ENCODE data around the gene MBD5.

The MBD5 gene

DNA sequence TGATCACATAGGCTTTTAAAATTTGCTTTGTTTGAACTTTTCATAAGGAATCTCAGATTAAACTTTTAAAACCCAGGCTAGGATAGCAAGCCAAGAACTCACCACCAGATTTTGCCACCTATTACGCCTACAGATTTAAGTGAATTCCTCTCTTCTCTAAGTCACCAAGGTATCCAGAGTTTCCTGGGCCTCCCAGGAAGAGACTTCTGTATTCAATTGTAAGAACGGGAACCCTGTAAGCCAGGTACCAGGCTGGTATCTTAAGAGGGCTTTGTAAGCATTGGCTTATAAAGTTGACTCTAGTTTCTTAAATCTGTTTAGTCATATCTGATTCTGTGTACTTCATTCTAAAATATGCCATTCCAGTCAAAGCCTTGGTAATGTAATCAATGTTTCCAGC lies 285.1 kb downstream of the MBD5 start:
- no peak for ATAC-seq
- H3K4me1 Mint-ChIP-seq = peaks cover 8% of the 10 kb centered on the region
- H3K4me3 Mint-ChIP-seq = no peak overlapping the region
- H3K36me3 Mint-ChIP-seq = no peaks in the 10 kb centered on the region
- no peaks in the 10 kb centered on the region for H3K9me3 Mint-ChIP-seq
- H3K27ac Mint-ChIP-seq = no peak overlapping the region
- DNase-seq (ENCODE audit: low spot score in 2 of 2) = no peak

DNA sequence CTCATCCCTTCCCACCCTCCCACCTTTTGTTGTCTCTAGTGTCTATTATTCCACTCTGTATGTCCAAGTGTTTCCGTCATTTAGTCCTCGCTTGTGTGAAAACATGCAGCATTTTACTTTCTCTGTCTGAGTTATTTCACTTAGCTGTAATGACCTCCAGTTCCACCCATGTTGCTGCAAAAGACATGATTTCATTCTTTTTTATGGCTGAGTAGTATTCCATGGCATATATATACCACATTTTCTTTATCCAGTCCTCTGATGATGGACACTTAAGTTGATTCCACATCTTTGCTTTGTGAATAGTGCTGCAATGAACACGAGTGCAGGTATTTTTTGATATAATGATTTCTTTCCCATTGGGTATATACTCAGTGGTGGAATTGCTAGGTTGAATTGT lies 296.7 kb downstream of the MBD5 start:
- Mint-ChIP-seq H3K4me1 (peaks cover 9% of the 10 kb centered on the region), H3K9me3 (no peaks in the 10 kb centered on the region), H3K4me3 (no peak overlapping the region), H3K27ac (no peak overlapping the region), H3K36me3 (no peaks in the 10 kb centered on the region)
- DNase-seq (ENCODE audit: low spot score in 2 of 2) (no peak), ATAC-seq (no peak)

DNA sequence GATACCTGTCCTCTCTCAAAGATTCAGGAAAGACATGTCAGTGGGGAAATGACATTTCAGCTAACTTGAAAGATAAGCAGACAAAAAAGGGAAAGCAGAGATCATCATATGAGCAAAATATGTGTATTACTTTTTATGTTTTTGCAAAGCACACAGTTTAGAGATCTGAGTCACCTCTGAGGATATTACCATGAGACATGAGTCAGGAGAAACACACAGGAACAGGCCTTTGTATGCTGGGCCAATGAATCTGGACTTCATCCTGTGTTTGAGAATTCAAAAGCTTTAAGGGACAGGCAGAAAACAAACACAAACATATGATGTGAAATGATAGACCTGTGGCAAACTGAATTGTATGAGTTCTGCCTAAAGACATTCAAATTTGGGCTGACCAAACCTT lies 317.6 kb downstream of the MBD5 start:
- H3K36me3 Mint-ChIP-seq = peaks cover 11% of the 10 kb centered on the region
- DNase-seq (ENCODE audit: low spot score in 2 of 2) = no peak
- no peak overlapping the region for H3K27ac Mint-ChIP-seq
- H3K4me3 Mint-ChIP-seq = no peak overlapping the region
- peak; percentile 79 for ATAC-seq
- H3K9me3 Mint-ChIP-seq = peaks cover 4% of the 10 kb centered on the region
- H3K4me1 Mint-ChIP-seq = no peaks in the 10 kb centered on the region

DNA sequence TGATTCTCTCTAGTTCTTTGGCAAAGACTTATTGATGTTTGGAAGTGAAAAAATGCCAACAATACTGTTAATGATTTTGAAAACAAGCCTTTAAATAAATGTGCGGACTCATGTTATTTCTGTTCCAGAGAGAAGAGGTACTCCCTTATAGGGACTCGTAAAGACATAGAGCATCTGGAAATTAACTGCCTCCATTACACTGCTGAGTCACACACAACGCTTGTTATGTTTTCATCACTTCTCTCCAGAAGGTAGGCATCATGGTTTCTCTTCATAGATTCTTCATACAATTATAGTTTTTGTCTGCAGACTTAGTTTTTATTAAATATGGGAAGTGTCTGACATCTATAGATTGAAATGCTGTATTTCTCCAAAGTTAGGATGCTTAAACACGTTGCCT lies 321.2 kb downstream of the MBD5 start:
- H3K4me3 Mint-ChIP-seq = no peak overlapping the region
- H3K36me3 Mint-ChIP-seq = peaks cover 15% of the 10 kb centered on the region
- H3K27ac Mint-ChIP-seq = no peak overlapping the region
- no peaks in the 10 kb centered on the region for H3K4me1 Mint-ChIP-seq
- DNase-seq (ENCODE audit: low spot score in 2 of 2) (no peak), ATAC-seq (no peak)
- peaks cover 4% of the 10 kb centered on the region for H3K9me3 Mint-ChIP-seq

- DNase-seq (ENCODE audit: low spot score in 2 of 2) = no peak
- Mint-ChIP-seq H3K36me3 (peaks cover 6% of the 10 kb centered on the region), H3K4me3 (no peak overlapping the region), H3K27ac (no peak overlapping the region), H3K9me3 (peaks cover 4% of the 10 kb centered on the region), H3K4me1 (peaks cover 5% of the 10 kb centered on the region)
- ATAC-seq = no peak
Observed at GRCh38 chr2:148350199-148350598, 329.3 kb downstream of the MBD5 start.

- Mint-ChIP-seq H3K36me3 (no peaks in the 10 kb centered on the region), H3K4me3 (no peak overlapping the region), H3K9me3 (peaks cover 8% of the 10 kb centered on the region), H3K4me1 (peaks cover 5% of the 10 kb centered on the region), H3K27ac (no peak overlapping the region)
- DNase-seq (ENCODE audit: low spot score in 2 of 2) (no peak), ATAC-seq (no peak)
Observed at GRCh38 chr2:148351437-148352143, 330.7 kb downstream of the MBD5 start.

DNA sequence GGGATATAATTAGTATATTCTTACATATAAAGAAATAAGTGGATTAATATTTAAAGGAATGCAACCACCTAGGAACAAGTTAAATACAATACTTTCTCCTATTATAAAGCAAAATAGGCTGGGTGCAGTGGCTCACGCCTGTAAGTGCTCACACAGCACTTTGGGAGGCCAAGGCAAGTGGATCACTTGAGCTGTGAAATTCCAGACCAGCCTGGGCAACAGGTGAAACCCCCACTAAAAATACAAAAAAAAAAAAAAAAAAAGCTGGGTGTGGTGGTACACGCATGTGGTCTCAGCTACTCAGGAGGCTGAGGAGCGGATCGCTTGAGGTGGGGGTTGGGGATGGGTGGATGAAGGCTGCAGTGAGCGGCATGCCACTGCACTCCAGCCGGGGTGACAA lies 337.5 kb downstream of the MBD5 start:
- H3K36me3 Mint-ChIP-seq = no peaks in the 10 kb centered on the region
- ATAC-seq (no peak), DNase-seq (ENCODE audit: low spot score in 2 of 2) (no peak)
- H3K4me1 Mint-ChIP-seq = no peaks in the 10 kb centered on the region
- H3K27ac Mint-ChIP-seq = no peak overlapping the region
- no peak overlapping the region for H3K4me3 Mint-ChIP-seq
- peaks cover 5% of the 10 kb centered on the region for H3K9me3 Mint-ChIP-seq

DNA sequence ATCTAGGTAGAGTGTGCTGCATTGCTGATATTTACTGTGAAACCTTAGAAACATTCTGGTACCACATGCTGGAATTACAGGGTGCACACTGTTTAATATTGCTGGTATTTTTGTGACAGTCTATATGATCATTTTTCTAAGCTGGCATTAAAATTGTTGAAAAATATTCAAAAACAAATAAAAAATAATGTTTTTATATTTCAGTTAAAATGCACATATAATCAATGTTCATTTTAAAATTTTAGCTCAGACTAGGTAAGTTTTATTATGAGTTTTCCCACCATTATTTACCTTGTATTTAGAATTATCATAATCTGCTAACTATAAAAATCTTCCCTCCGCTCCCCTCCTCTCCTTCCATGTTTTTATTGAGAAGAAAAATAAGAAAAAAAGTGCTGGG lies 339.8 kb downstream of the MBD5 start:
- Mint-ChIP-seq H3K36me3 (no peaks in the 10 kb centered on the region), H3K4me1 (no peaks in the 10 kb centered on the region), H3K9me3 (peaks cover 14% of the 10 kb centered on the region), H3K4me3 (no peak overlapping the region), H3K27ac (no peak overlapping the region)
- no peak for ATAC-seq
- DNase-seq (ENCODE audit: low spot score in 2 of 2) = no peak

DNA sequence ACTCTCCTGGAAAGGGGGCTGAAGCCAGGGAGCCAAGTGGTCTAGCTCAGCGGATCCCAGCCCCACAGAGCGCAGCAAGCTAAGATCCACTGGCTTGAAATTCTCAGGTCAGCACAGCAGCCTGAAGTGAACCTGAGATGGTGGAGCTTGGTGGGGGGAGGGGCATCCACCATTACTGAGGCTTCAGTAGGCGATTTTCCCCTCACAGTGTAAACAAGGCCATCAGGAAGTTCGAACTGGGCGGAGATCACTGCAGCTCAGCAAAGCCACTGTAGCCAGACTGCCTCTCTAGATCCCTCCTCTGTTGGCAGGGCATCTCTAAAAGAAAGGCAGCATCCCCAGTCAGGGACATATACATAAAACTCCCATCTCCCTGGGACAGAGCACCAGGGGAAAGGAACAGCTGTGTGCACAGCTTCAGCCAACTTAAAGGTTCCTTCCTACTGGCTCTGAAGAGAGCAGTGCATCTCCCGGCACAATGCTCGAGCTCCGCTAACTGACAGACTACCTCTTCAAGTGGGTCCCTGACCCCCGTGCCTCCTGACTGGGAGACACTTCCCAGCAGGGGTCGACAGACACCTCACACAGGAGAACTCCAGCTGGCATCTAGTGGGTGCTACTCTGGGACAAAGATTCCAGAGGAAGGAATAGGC lies 341.4 kb downstream of the MBD5 start:
- Mint-ChIP-seq H3K4me1 (no peaks in the 10 kb centered on the region), H3K4me3 (no peak overlapping the region), H3K27ac (no peak overlapping the region), H3K9me3 (peaks cover 14% of the 10 kb centered on the region), H3K36me3 (no peaks in the 10 kb centered on the region)
- DNase-seq (ENCODE audit: low spot score in 2 of 2) (no peak), ATAC-seq (no peak)

DNA sequence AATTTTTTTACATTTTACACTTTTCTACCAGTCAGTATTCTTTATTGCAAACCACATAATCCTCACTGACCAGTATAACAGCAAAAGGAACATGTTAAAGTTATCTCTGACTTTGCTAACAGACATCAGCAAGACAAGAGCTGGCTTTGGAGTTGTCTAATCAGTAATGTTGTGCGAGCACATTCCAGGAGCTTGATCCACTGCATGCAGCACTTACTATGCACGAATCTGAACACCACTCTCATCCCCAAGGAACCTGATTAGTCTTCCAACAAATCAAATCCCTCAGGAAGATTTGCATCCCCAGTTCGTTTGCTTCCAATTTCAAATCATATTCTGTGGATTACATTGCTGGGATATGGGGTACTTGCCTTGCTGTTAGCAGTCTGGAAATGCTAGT lies 354.3 kb downstream of the MBD5 start:
- H3K4me1 Mint-ChIP-seq = no peaks in the 10 kb centered on the region
- no peak for DNase-seq (ENCODE audit: low spot score in 2 of 2)

GRCh38 chr2:148391324-148391723 lies 370.4 kb downstream of the MBD5 start:
- H3K4me3 Mint-ChIP-seq = no peak overlapping the region
- no peaks in the 10 kb centered on the region for H3K9me3 Mint-ChIP-seq
- no peak for ATAC-seq
- H3K27ac Mint-ChIP-seq = no peak overlapping the region
- no peaks in the 10 kb centered on the region for H3K36me3 Mint-ChIP-seq
- H3K4me1 Mint-ChIP-seq = no peaks in the 10 kb centered on the region
- DNase-seq (ENCODE audit: low spot score in 2 of 2) = no peak

More for the DNA sequence above, 354.3 kb downstream of the MBD5 start:
- peaks cover 12% of the 10 kb centered on the region for H3K9me3 Mint-ChIP-seq
- no peak overlapping the region for H3K27ac Mint-ChIP-seq
- no peak overlapping the region for H3K4me3 Mint-ChIP-seq
- H3K36me3 Mint-ChIP-seq = no peaks in the 10 kb centered on the region
- ATAC-seq = no peak

- no peaks in the 10 kb centered on the region for H3K36me3 Mint-ChIP-seq
- ATAC-seq = no peak
- H3K9me3 Mint-ChIP-seq = no peaks in the 10 kb centered on the region
- H3K4me1 Mint-ChIP-seq = no peaks in the 10 kb centered on the region
- H3K27ac Mint-ChIP-seq = no peak overlapping the region
- no peak overlapping the region for H3K4me3 Mint-ChIP-seq
- DNase-seq (ENCODE audit: low spot score in 2 of 2) = no peak
Observed at GRCh38 chr2:148402786-148403185, 381.9 kb downstream of the MBD5 start.

GRCh38 chr2:148410899-148411298 lies 390.0 kb downstream of the MBD5 start:
- Mint-ChIP-seq H3K36me3 (no peaks in the 10 kb centered on the region), H3K9me3 (peaks cover 13% of the 10 kb centered on the region), H3K4me3 (no peak overlapping the region), H3K4me1 (no peaks in the 10 kb centered on the region), H3K27ac (no peak overlapping the region)
- ATAC-seq (no peak), DNase-seq (ENCODE audit: low spot score in 2 of 2) (no peak)

DNA sequence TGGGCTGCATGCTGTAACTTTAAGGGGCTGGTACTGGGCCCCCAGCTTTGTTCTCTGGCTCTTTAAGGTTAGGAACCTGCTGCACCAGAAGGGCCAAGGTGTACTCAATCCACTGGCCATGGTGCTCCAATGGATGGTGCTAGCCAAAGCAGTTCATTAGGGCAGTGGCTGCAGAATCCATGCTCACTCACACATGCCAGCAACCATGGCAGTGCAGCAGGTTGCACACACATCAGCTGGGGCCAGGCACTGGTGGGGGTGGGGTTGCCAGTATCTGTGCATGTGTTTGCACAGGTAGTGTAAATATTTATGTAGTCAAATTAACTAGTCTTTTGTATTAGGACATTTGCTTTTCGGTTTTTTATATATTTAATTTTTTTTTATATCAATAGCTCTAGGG lies 395.4 kb downstream of the MBD5 start:
- no peaks in the 10 kb centered on the region for H3K36me3 Mint-ChIP-seq
- H3K4me1 Mint-ChIP-seq = no peaks in the 10 kb centered on the region
- H3K27ac Mint-ChIP-seq = no peak overlapping the region
- ATAC-seq (no peak), DNase-seq (ENCODE audit: low spot score in 2 of 2) (no peak)
- peaks cover 13% of the 10 kb centered on the region for H3K9me3 Mint-ChIP-seq
- H3K4me3 Mint-ChIP-seq = no peak overlapping the region

GRCh38 chr2:148430101-148430500 lies 409.2 kb downstream of the MBD5 start:
- ATAC-seq (no peak), DNase-seq (ENCODE audit: low spot score in 2 of 2) (no peak)
- H3K9me3 Mint-ChIP-seq = no peaks in the 10 kb centered on the region
- H3K36me3 Mint-ChIP-seq = no peaks in the 10 kb centered on the region
- H3K27ac Mint-ChIP-seq = no peak overlapping the region
- peaks cover 11% of the 10 kb centered on the region for H3K4me1 Mint-ChIP-seq
- no peak overlapping the region for H3K4me3 Mint-ChIP-seq

- DNase-seq (ENCODE audit: low spot score in 2 of 2) = no peak
- H3K4me3 Mint-ChIP-seq = no peak overlapping the region
Observed at GRCh38 chr2:148447877-148448276, 427.0 kb downstream of the MBD5 start.

More at GRCh38 chr2:148447877-148448276, 427.0 kb downstream of the MBD5 start:
- Mint-ChIP-seq H3K4me1 (no peaks in the 10 kb centered on the region), H3K27ac (no peak overlapping the region), H3K36me3 (no peaks in the 10 kb centered on the region), H3K9me3 (peaks cover 2% of the 10 kb centered on the region)
- no peak for ATAC-seq

Data from stimulated activated effector memory CD8-positive, alpha-beta T cell treated with anti-CD3 and anti-CD28 coated beads, Interleukin-12 subunit alpha, Interleukin-12 subunit beta, amount 100 ng/mL, for 72 hours (primary cell).